Liver (tissue), 9 donors: Measurements from ENCODE around the gene PANX1. TPM values are rescaled to one million over a fixed set of nuclear protein-coding genes. Genes with fewer than 3 reads are reported as not detected.

Experiments
- DNase-seq: peaks from one replicate; pipeline ENCODE4 v3.0.0-alpha.2; 2017; ENCODE audit warnings: low spot score
- H3K27ac ChIP-seq, 2 donors: one replicate each; pipeline ENCODE4 v1.7.0; 2013; ENCODE audit warnings: inconsistent platforms in 2 of 2, low read length in 2 of 2, control low read depth in 1 of 2, low read depth in 1 of 2, mild to moderate bottlenecking in 1 of 2
- H3K27me3 ChIP-seq, 4 donors: one replicate each; pipeline versions ENCODE4 v1.6.1 to v1.7.0; 2013; ENCODE audit warnings: low read length in 3 of 4, inconsistent platforms in 1 of 4, mild to moderate bottlenecking in 1 of 4, moderate library complexity in 1 of 4; ENCODE audit not compliant: control insufficient read depth in 4 of 4, insufficient read depth in 4 of 4
- H3K36me3 ChIP-seq, 4 donors: one replicate each; pipeline versions ENCODE4 v1.6.1 to v1.7.0; 2013; ENCODE audit warnings: low read length in 3 of 4, mild to moderate bottlenecking in 3 of 4, low read depth in 1 of 4, moderate library complexity in 1 of 4; ENCODE audit not compliant: control insufficient read depth in 4 of 4, insufficient read depth in 3 of 4
- H3K4me1 ChIP-seq, 4 donors: one replicate each; pipeline versions ENCODE4 v1.6.1 to v1.7.0; 2013; ENCODE audit warnings: low read length in 3 of 4, mild to moderate bottlenecking in 3 of 4, moderate library complexity in 1 of 4; ENCODE audit not compliant: control insufficient read depth in 4 of 4, insufficient read depth in 4 of 4
- H3K4me3 ChIP-seq, 3 donors: one replicate each; pipeline versions ENCODE4 v1.6.1 to v1.7.0; 2013; ENCODE audit warnings: low read length in 3 of 3, control low read depth in 1 of 3, low read depth in 1 of 3, mild to moderate bottlenecking in 1 of 3
- H3K9ac ChIP-seq, 2 donors: one replicate each; pipeline ENCODE4 v1.7.0; 2013; ENCODE audit warnings: low read length in 2 of 2, mild to moderate bottlenecking in 2 of 2, moderate library complexity in 2 of 2, control low read depth in 1 of 2, low read depth in 1 of 2
- H3K9me3 ChIP-seq, 4 donors: one replicate each; pipeline versions ENCODE4 v1.6.1 to v1.7.0; 2013; ENCODE audit warnings: low read length in 3 of 4; ENCODE audit not compliant: control insufficient read depth in 4 of 4
- ATF3 ChIP-seq: IDR thresholded peaks from 2 replicates; pipeline ENCODE4 v1.6.1; 2016; ENCODE audit warnings: antibody characterized with exemption
- CTCF ChIP-seq: fragments of 150-350 bp; IDR thresholded peaks from 2 replicates; pipeline ENCODE4 v1.5.1; 2017; ENCODE audit warnings: improper control_type of control experiment, low read depth, low read length; ENCODE audit not compliant: missing input control
- EGR1 ChIP-seq, 2 donors: IDR thresholded peaks; 2 replicates each; pipeline ENCODE4 v1.6.1; 2016 to 2018; ENCODE audit warnings: antibody characterized with exemption in 2 of 2, low read depth in 2 of 2
- FOXA1 ChIP-seq: IDR thresholded peaks from 2 replicates; pipeline ENCODE4 v1.6.1; 2016; ENCODE audit warnings: antibody characterized with exemption
- FOXA2 ChIP-seq: IDR thresholded peaks from 2 replicates; pipeline ENCODE4 v1.6.1; 2016; ENCODE audit warnings: antibody characterized with exemption
- GABPA ChIP-seq, 2 donors: IDR thresholded peaks in 1 of 2; conservative IDR thresholded peaks in 1 of 2; 2 replicates each; pipeline ENCODE4 v1.6.1; 2016; ENCODE audit warnings: antibody characterized with exemption in 2 of 2, mild to moderate bottlenecking in 1 of 2, moderate library complexity in 1 of 2
- HNF4A ChIP-seq, 2 donors: conservative IDR thresholded peaks; 2 replicates each; pipeline ENCODE4 v1.6.1; 2016; ENCODE audit warnings: antibody characterized with exemption in 2 of 2, mild to moderate bottlenecking in 2 of 2
- HNF4G ChIP-seq: IDR thresholded peaks from 2 replicates; pipeline ENCODE4 v1.6.1; 2016; ENCODE audit warnings: antibody characterized with exemption
- JUND ChIP-seq, 2 donors: IDR thresholded peaks; 2 replicates each; pipeline ENCODE4 v1.6.1; 2016; ENCODE audit warnings: antibody characterized with exemption in 2 of 2
- MAX ChIP-seq: IDR thresholded peaks from 2 replicates; pipeline ENCODE4 v1.6.1; 2016; ENCODE audit warnings: antibody characterized with exemption
- NR2F2 ChIP-seq: IDR thresholded peaks from 2 replicates; pipeline ENCODE4 v1.6.1; 2016; ENCODE audit warnings: antibody characterized with exemption
- RAD21 ChIP-seq, 2 donors: IDR thresholded peaks; 2 replicates each; pipeline ENCODE4 v1.6.1; 2016; ENCODE audit warnings: antibody characterized with exemption in 2 of 2, mild to moderate bottlenecking in 2 of 2
- REST ChIP-seq: IDR thresholded peaks from 2 replicates; pipeline ENCODE4 v1.6.1; 2016; ENCODE audit warnings: antibody characterized with exemption, mild to moderate bottlenecking
- RXRA ChIP-seq, 2 donors: IDR thresholded peaks; 2 replicates each; pipeline ENCODE4 v1.6.1; 2017 to 2018; ENCODE audit warnings: antibody characterized with exemption in 2 of 2, mild to moderate bottlenecking in 1 of 2
- SP1 ChIP-seq: IDR thresholded peaks from 2 replicates; pipeline ENCODE4 v1.6.1; 2018; ENCODE audit warnings: antibody characterized with exemption, mild to moderate bottlenecking
- TAF1 ChIP-seq: conservative IDR thresholded peaks from 2 replicates; pipeline ENCODE4 v1.6.1; 2016; ENCODE audit warnings: antibody characterized with exemption, mild to moderate bottlenecking
- YY1 ChIP-seq: IDR thresholded peaks from 2 replicates; pipeline ENCODE4 v1.6.1; 2016; ENCODE audit warnings: antibody characterized with exemption, mild to moderate bottlenecking
- ZBTB33 ChIP-seq: IDR thresholded peaks from 2 replicates; pipeline ENCODE4 v1.6.1; 2016; ENCODE audit warnings: antibody characterized with exemption
- polyA plus RNA-seq, 2 donors: library from polyadenylated mRNA; stranded (reverse) in 1 of 2; unstranded in 1 of 2; fragments of 200-250 nt in 1 of 2; fragments of >200 nt in 1 of 2; fragmentation: Nextera tagmentation in 1 of 2; extraction: Ambion mirVana in 1 of 2; gene quantifications; one replicate each; pipeline versions ENCODE4 v1.2.1 to v1.2.3, GENCODE V29; 2013 to 2015
- total RNA-seq, 2 donors: library from RNA; depleted of rRNA; stranded (reverse); fragments of >200 nt; gene quantifications; one replicate each; pipeline ENCODE4 v1.2.3, GENCODE V29; 2014
- donor health status: healthy.
- donor health status: healthy.
- donor health status: healthy.
- donor health status: healthy.
- donor health status: healthy.

PANX1 gene
- total and polyA plus RNA-seq, 4 donors = 6.4 to 14.1 (median 8.4) TPM

GRCh38 chr11:94091091-94091490 lies 37.5 kb upstream of the PANX1 start (continued):
- TF ChIP-seq ZBTB33 (no peak), HNF4A (conservative IDR thresholded peaks at IDR 0.05) (no peak), RAD21 (IDR thresholded peaks at IDR 0.05) (no peak), ATF3 (no peak), HNF4G (no peak), FOXA2 (no peak), EGR1 (IDR thresholded peaks at IDR 0.05; ENCODE audit: low read depth in 2 of 2) (no peak), RXRA (IDR thresholded peaks at IDR 0.05) (no peak), NR2F2 (no peak), GABPA (IDR thresholded peaks at IDR 0.05 in 1 of 2, conservative IDR thresholded peaks at IDR 0.05 in 1 of 2) (no peak)

- Histone ChIP-seq H3K9me3 (no peaks in the 10 kb centered on the region), H3K4me3 (no peak overlapping the region), H3K4me1 (no peaks in the 10 kb centered on the region), H3K27ac (no peak overlapping the region), H3K9ac (no peak overlapping the region), H3K27me3 (no peaks in the 10 kb centered on the region), H3K36me3 (no peaks in the 10 kb centered on the region)
- no peak for TF ChIP-seq ZBTB33
- no peak for TF ChIP-seq YY1
- no peak for TF ChIP-seq ATF3
- no peak for TF ChIP-seq GABPA (IDR thresholded peaks at IDR 0.05 in 1 of 2, conservative IDR thresholded peaks at IDR 0.05 in 1 of 2)
- TF ChIP-seq HNF4G = no peak
- TF ChIP-seq MAX = no peak
- no peak for TF ChIP-seq FOXA1
- TF ChIP-seq SP1 = no peak
- no peak for TF ChIP-seq NR2F2
- no peak for TF ChIP-seq HNF4A (conservative IDR thresholded peaks at IDR 0.05)
- TF ChIP-seq EGR1 (IDR thresholded peaks at IDR 0.05; ENCODE audit: low read depth in 2 of 2) = no peak
- TF ChIP-seq JUND (IDR thresholded peaks at IDR 0.05) = no peak
- TF ChIP-seq REST = no peak
- TF ChIP-seq RXRA (IDR thresholded peaks at IDR 0.05) = no peak
- no peak for TF ChIP-seq TAF1
- TF ChIP-seq FOXA2 = no peak
- no peak for TF ChIP-seq CTCF
- TF ChIP-seq RAD21 (IDR thresholded peaks at IDR 0.05) = no peak
- DNase-seq = no peak
Observed at GRCh38 chr11:94100253-94100652, 28.4 kb upstream of the PANX1 start.
